ENCODE data around the gene ZNF362. TPM values are rescaled to one million over a fixed set of nuclear protein-coding genes. Genes with fewer than 3 reads are reported as not detected.

ZNF362 gene
- total RNA-seq, 2 donors from 2014 or later, result 7.9 to 17.9 TPM

GRCh38 chr1:33296082-33296458 lies 39.8 kb downstream of the ZNF362 start:
- H3K9me3 ChIP-seq, result no peaks in the 10 kb centered on the region
- peak in 1 of 4 donors; percentile 8 for DNase-seq
- no peak for TF ChIP-seq POLR2A (IDR thresholded peaks at IDR 0.05)
- TF ChIP-seq, protein P1, sequence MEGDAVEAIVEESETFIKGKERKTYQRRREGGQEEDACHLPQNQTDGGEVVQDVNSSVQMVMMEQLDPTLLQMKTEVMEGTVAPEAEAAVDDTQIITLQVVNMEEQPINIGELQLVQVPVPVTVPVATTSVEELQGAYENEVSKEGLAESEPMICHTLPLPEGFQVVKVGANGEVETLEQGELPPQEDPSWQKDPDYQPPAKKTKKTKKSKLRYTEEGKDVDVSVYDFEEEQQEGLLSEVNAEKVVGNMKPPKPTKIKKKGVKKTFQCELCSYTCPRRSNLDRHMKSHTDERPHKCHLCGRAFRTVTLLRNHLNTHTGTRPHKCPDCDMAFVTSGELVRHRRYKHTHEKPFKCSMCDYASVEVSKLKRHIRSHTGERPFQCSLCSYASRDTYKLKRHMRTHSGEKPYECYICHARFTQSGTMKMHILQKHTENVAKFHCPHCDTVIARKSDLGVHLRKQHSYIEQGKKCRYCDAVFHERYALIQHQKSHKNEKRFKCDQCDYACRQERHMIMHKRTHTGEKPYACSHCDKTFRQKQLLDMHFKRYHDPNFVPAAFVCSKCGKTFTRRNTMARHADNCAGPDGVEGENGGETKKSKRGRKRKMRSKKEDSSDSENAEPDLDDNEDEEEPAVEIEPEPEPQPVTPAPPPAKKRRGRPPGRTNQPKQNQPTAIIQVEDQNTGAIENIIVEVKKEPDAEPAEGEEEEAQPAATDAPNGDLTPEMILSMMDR (IDR thresholded peaks at IDR 0.05), result no peak
- H3K27me3 ChIP-seq, result no peaks in the 10 kb centered on the region
- peaks cover 0 to 7% of the 10 kb centered on the region in 2 donors for H3K36me3 ChIP-seq (replicated peaks in 1 of 2; ENCODE audit: insufficient read depth in 1 of 2, low read depth in 2 of 2)
- intact Hi-C loops (cut with DNase I), result loop anchor here (5.0 to 10.0 kb wide), 2 partner anchors 71 to 169 kb away; no protein-coding TSS in a partner anchor
- H3K4me1 ChIP-seq, result no peaks in the 10 kb centered on the region
- H3K27ac ChIP-seq, result no peak overlapping the region
- WGBS, 2 donors, result 67 to 83% methylated on average over 8 to 9 of the region's 9 CpGs
- ATAC-seq, result no peak
- H3K4me3 ChIP-seq, result no peak overlapping the region

GRCh38 chr1:33296824-33297223 lies 40.5 kb downstream of the ZNF362 start:
- WGBS, 2 donors, result 94% methylated on average over 4 of the region's 4 CpGs
- no peak for ATAC-seq
- DNase-seq, result peak in 1 of 4 donors; percentile 4
- Histone ChIP-seq H3K9me3 (no peaks in the 10 kb centered on the region), H3K4me1 (no peaks in the 10 kb centered on the region), H3K27me3 (no peaks in the 10 kb centered on the region), H3K4me3 (no peak overlapping the region), H3K36me3 (replicated peaks in 1 of 2; ENCODE audit: insufficient read depth in 1 of 2, low read depth in 2 of 2) (peaks cover 0 to 7% of the 10 kb centered on the region in 2 donors), H3K27ac (no peak overlapping the region)
- no peak for TF ChIP-seq POLR2A (IDR thresholded peaks at IDR 0.05)
- TF ChIP-seq, protein P1 (IDR thresholded peaks at IDR 0.05), result no peak
- intact Hi-C loops (cut with DNase I), result loop anchor here (5.0 to 10.0 kb wide), 2 partner anchors 70 to 168 kb away; no protein-coding TSS in a partner anchor

DNA sequence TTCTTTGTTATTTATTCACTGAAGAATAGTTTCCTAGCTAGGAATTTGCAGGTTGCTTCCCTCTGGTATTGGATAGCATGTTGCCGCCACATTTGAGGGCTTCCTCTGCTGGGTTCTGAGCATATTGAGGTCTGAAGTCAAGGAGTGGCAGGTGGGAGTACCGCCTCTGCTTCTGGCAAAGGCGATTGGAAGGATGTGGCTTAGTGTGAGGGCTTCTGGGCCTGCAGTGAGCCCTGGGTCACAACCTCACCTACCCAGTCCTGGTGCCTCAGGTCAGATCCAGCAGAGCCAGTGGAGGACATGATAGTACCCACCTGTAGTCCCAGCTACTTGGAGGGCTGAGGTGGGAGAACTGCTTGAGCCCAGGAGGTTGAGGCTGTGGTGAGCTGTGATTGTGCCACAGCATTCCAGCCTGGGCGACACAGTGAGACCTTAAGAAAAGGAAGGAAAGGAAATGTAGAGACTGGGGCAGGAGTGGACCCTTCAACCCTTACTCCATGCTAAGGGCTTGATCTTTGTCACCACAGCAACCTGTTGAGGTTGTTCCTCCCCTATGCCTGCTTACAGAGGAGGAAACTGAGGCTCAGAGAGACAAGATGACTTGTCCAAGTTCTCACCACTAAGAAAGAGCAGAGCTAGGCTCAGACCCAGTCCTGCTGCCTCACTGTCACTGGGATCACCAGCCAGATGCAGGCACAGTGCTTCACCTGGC lies 41.8 kb downstream of the ZNF362 start:
- H3K27me3 ChIP-seq, result no peaks in the 10 kb centered on the region
- no peaks in the 10 kb centered on the region for H3K4me1 ChIP-seq
- 87 to 92% methylated on average over 4 of the region's 4 CpGs for WGBS, 2 donors
- H3K36me3 ChIP-seq (replicated peaks in 1 of 2; ENCODE audit: insufficient read depth in 1 of 2, low read depth in 2 of 2), result peaks cover 0 to 7% of the 10 kb centered on the region in 2 donors
- H3K4me3 ChIP-seq, result no peak overlapping the region
- peak in 1 of 4 donors; percentile 2 for DNase-seq
- TF ChIP-seq, protein P1 (IDR thresholded peaks at IDR 0.05), result no peak
- no peak for TF ChIP-seq POLR2A (IDR thresholded peaks at IDR 0.05)
- no peak for ATAC-seq
- H3K9me3 ChIP-seq, result no peaks in the 10 kb centered on the region
- H3K27ac ChIP-seq, result no peak overlapping the region
- intact Hi-C loops (cut with DNase I), result loop anchor here (5.0 to 10.0 kb wide), 2 partner anchors 69 to 167 kb away; no protein-coding TSS in a partner anchor

- H3K4me3 ChIP-seq, result no peak overlapping the region
- H3K27ac ChIP-seq, result no peak overlapping the region
- no peak for TF ChIP-seq POLR2A (IDR thresholded peaks at IDR 0.05)
- TF ChIP-seq, protein P1 (IDR thresholded peaks at IDR 0.05), result peak; percentile 61 to 78 (median 64)
- intact Hi-C loops (cut with DNase I), result loop anchor here (5.0 to 10.0 kb wide), 2 partner anchors 69 to 166 kb away; no protein-coding TSS in a partner anchor
- ATAC-seq (peak; percentile 31), DNase-seq (peak; percentile 65 to 71 (median 67))
- WGBS, 2 donors, result 82 to 83% methylated on average over 6 to 18 of the region's 18 CpGs
- no peaks in the 10 kb centered on the region for H3K9me3 ChIP-seq
- H3K36me3 ChIP-seq (replicated peaks in 1 of 2; ENCODE audit: insufficient read depth in 1 of 2, low read depth in 2 of 2), result peaks cover 0 to 7% of the 10 kb centered on the region in 2 donors
- no peaks in the 10 kb centered on the region for H3K27me3 ChIP-seq
- H3K4me1 ChIP-seq, result no peaks in the 10 kb centered on the region
These were observed 42.5 kb downstream of the ZNF362 start for GRCh38 chr1:33298623-33299277.
